Endodermal cell (in vitro differentiated cells): Measurements from ENCODE around the gene DDX31. TPM values are rescaled to one million over a fixed set of nuclear protein-coding genes. Genes with fewer than 3 reads are reported as not detected.

Experiments
- DNase-seq: peaks from one replicate; pipeline ENCODE4 v3.0.0-alpha.2; 2017
- H3K27ac ChIP-seq: 2 replicates; pipeline ENCODE4 v1.5.1; 2013; ENCODE audit warnings: mild to moderate bottlenecking, low read depth, low read length, moderate library complexity
- H3K27me3 ChIP-seq: 2 replicates; pipeline ENCODE4 v1.6.1; 2013; ENCODE audit warnings: mild to moderate bottlenecking, low read length, moderate library complexity; ENCODE audit not compliant: insufficient read depth, control insufficient read depth, poor library complexity, severe bottlenecking
- H3K36me3 ChIP-seq: 2 replicates; pipeline ENCODE4 v1.7.0; 2013; ENCODE audit warnings: mild to moderate bottlenecking, low read length, moderate library complexity; ENCODE audit not compliant: control insufficient read depth, insufficient read depth
- H3K4me1 ChIP-seq: one replicate; pipeline ENCODE4 v1.7.0; 2013; ENCODE audit warnings: low read length; ENCODE audit not compliant: control insufficient read depth, insufficient read depth
- H3K4me3 ChIP-seq: 2 replicates; pipeline ENCODE4 v1.5.1; 2013; ENCODE audit warnings: mild to moderate bottlenecking, low read length, moderate library complexity
- H3K9ac ChIP-seq: 2 replicates; pipeline ENCODE4 v1.6.1; 2013; ENCODE audit warnings: mild to moderate bottlenecking, low read length, moderate library complexity; ENCODE audit not compliant: poor library complexity, severe bottlenecking; ENCODE audit errors: extremely low read depth
- H3K9me3 ChIP-seq: 2 replicates; pipeline ENCODE4 v1.6.1; 2013; ENCODE audit warnings: mild to moderate bottlenecking, low read length, moderate library complexity; ENCODE audit not compliant: control insufficient read depth
- H3K27ac Mint-ChIP-seq: 2 replicates; pipeline ENCODE4 v1.8.0; 2020; ENCODE audit warnings: mixed read lengths
- H3K27me3 Mint-ChIP-seq: 2 replicates; pipeline ENCODE4 v1.8.0; 2021; ENCODE audit warnings: mild to moderate bottlenecking, mixed read lengths; ENCODE audit not compliant: insufficient read depth
- H3K36me3 Mint-ChIP-seq: 2 replicates; pipeline ENCODE4 v1.8.0; 2020; ENCODE audit warnings: low read depth, mixed read lengths
- H3K4me1 Mint-ChIP-seq: 2 replicates; pipeline ENCODE4 v1.8.0; 2020; ENCODE audit warnings: mixed read lengths
- H3K4me3 Mint-ChIP-seq: 2 replicates; pipeline ENCODE4 v1.8.0; 2020; ENCODE audit warnings: mild to moderate bottlenecking, moderate library complexity, mixed read lengths
- H3K9me3 Mint-ChIP-seq: 2 replicates; pipeline ENCODE4 v1.8.0; 2020; ENCODE audit warnings: mild to moderate bottlenecking, mixed read lengths
- WGBS, 2 experiments: methylation state at CpG; one replicate each; pipeline versions ENCODE4 v1.1.5 to v1.1.7; 2013; ENCODE audit warnings: missing lambda C conversion rate in 2 of 2, mixed read lengths in 1 of 2; ENCODE audit not compliant: insufficient coverage in 1 of 2, insufficient read length in 1 of 2; 5-methylcytosine and 5-hydroxymethylcytosine counted together
- total RNA-seq, 2 donors: library from RNA; stranded (reverse); fragmentation: NEBNext Ultra II Directional in 1 of 2; extraction: Animal tissue kit (Norgen Biotek cat#: 25700) in 1 of 2; gene quantifications; 2 replicates in 1 of 2; 3 replicates in 1 of 2; pipeline ENCODE4 v1.2.1, GENCODE V29; 2021
- TF ChIP-seq, protein P1 (sequence below): fragments of 200-600 bp; sonication (generic); conservative IDR thresholded peaks from 2 replicates; pipeline ENCODE4 v1.5.0; 2021; ENCODE audit warnings: antibody characterized with exemption, mild to moderate bottlenecking

Gene DDX31
- total RNA-seq, 2 donors from 2014 or later = 29.1 to 30.5 TPM

- H3K4me1 ChIP-seq = no peaks in the 10 kb centered on the region
- H3K27ac ChIP-seq = no peak overlapping the region
- Mint-ChIP-seq H3K4me1 (no peaks in the 10 kb centered on the region), H3K9me3 (peaks cover 8% of the 10 kb centered on the region), H3K4me3 (no peak overlapping the region), H3K27me3 (peaks cover 2% of the 10 kb centered on the region), H3K36me3 (peaks cover 68% of the 10 kb centered on the region), H3K27ac (no peak overlapping the region)
- H3K9ac ChIP-seq = no peak overlapping the region
- no peaks in the 10 kb centered on the region for H3K27me3 ChIP-seq
- DNase-seq = no peak
- WGBS, 2 experiments = 92 to 100% methylated on average over 1 of the region's 1 CpG
- H3K4me3 ChIP-seq = no peak overlapping the region
- peaks cover 17% of the 10 kb centered on the region for H3K9me3 ChIP-seq
- TF ChIP-seq, protein P1, sequence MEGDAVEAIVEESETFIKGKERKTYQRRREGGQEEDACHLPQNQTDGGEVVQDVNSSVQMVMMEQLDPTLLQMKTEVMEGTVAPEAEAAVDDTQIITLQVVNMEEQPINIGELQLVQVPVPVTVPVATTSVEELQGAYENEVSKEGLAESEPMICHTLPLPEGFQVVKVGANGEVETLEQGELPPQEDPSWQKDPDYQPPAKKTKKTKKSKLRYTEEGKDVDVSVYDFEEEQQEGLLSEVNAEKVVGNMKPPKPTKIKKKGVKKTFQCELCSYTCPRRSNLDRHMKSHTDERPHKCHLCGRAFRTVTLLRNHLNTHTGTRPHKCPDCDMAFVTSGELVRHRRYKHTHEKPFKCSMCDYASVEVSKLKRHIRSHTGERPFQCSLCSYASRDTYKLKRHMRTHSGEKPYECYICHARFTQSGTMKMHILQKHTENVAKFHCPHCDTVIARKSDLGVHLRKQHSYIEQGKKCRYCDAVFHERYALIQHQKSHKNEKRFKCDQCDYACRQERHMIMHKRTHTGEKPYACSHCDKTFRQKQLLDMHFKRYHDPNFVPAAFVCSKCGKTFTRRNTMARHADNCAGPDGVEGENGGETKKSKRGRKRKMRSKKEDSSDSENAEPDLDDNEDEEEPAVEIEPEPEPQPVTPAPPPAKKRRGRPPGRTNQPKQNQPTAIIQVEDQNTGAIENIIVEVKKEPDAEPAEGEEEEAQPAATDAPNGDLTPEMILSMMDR = no peak
- peaks cover 73% of the 10 kb centered on the region for H3K36me3 ChIP-seq
Observed at GRCh38 chr9:132690696-132691095, 20.9 kb upstream of the DDX31 start.

DNA sequence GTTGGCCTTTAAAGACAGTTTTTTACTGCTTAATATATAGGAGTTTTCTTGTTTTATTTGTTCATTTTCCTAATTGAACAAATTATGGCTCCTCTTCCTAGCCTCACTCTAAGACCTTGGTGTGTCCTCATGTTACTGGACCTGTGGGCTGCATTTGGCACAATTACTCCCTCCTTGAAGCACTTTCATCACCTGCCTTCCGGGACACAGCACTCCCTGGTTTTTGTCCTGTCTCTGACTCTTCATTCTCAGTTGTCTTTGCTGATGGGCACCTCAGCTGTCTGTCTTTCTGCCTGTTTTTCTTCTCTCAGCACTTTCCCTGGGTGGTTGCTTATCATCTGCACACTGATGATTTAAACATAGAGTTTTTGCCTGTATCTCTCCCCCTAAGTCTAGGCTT lies 14.1 kb upstream of the DDX31 start:
- Histone ChIP-seq H3K36me3 (peaks cover 95% of the 10 kb centered on the region), H3K9me3 (peaks cover 10% of the 10 kb centered on the region), H3K9ac (no peak overlapping the region), H3K27me3 (no peaks in the 10 kb centered on the region), H3K4me3 (no peak overlapping the region), H3K4me1 (no peaks in the 10 kb centered on the region), H3K27ac (no peak overlapping the region)
- whole genome bisulfite sequencing, 2 experiments = 98 to 100% methylated on average over 1 of the region's 1 CpG
- H3K4me1 Mint-ChIP-seq = no peaks in the 10 kb centered on the region
- H3K27me3 Mint-ChIP-seq = no peaks in the 10 kb centered on the region
- H3K9me3 Mint-ChIP-seq = no peaks in the 10 kb centered on the region
- H3K27ac Mint-ChIP-seq = no peak overlapping the region
- peaks cover 83% of the 10 kb centered on the region for H3K36me3 Mint-ChIP-seq
- H3K4me3 Mint-ChIP-seq = no peak overlapping the region
- TF ChIP-seq, protein P1 = no peak
- no peak for DNase-seq

- Histone ChIP-seq H3K9me3 (peaks cover 10% of the 10 kb centered on the region), H3K9ac (no peak overlapping the region), H3K27me3 (no peaks in the 10 kb centered on the region), H3K4me3 (no peak overlapping the region), H3K4me1 (no peaks in the 10 kb centered on the region), H3K36me3 (peaks cover 96% of the 10 kb centered on the region), H3K27ac (no peak overlapping the region)
- Mint-ChIP-seq H3K27ac (peak overlapping the region; percentile 14), H3K27me3 (no peaks in the 10 kb centered on the region), H3K4me1 (no peaks in the 10 kb centered on the region), H3K4me3 (no peak overlapping the region), H3K36me3 (peaks cover 77% of the 10 kb centered on the region), H3K9me3 (no peaks in the 10 kb centered on the region)
- 93 to 96% methylated on average over 3 to 5 of the region's 5 CpGs for WGBS, 2 experiments
- DNase-seq = no peak
- TF ChIP-seq, protein P1 = no peak
Observed at GRCh38 chr9:132681561-132681960, 11.8 kb upstream of the DDX31 start.
